Omental fat pad (tissue), 4 donors: ENCODE data around the gene OPN1MW. TPM values are rescaled to one million over a fixed set of nuclear protein-coding genes. Genes with fewer than 3 reads are reported as not detected.
"Not testable (repeated sequence)": the region's sequence is repeated elsewhere in the genome, so short reads cannot be mapped to it uniquely, and the experiment has no call there.

Experiments used
- ATAC-seq: fragments of 150-250 bp; one replicate; pipeline ENCODE4 v1.9.1; 2016; ENCODE audit warnings: mild to moderate bottlenecking, moderate library complexity; ENCODE audit not compliant: low FRiP score
- DNase-seq: peaks from one replicate; pipeline ENCODE4 v3.0.0-alpha.2; 2019; ENCODE audit warnings: low spot score
- total RNA-seq, 4 donors: library from RNA; depleted of rRNA; stranded (reverse); fragments of >200 nt; gene quantifications; one replicate each; pipeline ENCODE4 v1.1.0, GENCODE V29; 2016
- TF ChIP-seq, protein P1 (sequence below), 3 donors: fragments of 450-650 bp; IDR thresholded peaks; one replicate each; pipeline ENCODE4 v1.5.1; 2016 to 2017; ENCODE audit warnings: antibody characterized with exemption in 3 of 3, mild to moderate bottlenecking in 3 of 3, moderate library complexity in 2 of 3

Gene OPN1MW
- total RNA-seq, 4 donors from 2014 or later, result not detected

DNA sequence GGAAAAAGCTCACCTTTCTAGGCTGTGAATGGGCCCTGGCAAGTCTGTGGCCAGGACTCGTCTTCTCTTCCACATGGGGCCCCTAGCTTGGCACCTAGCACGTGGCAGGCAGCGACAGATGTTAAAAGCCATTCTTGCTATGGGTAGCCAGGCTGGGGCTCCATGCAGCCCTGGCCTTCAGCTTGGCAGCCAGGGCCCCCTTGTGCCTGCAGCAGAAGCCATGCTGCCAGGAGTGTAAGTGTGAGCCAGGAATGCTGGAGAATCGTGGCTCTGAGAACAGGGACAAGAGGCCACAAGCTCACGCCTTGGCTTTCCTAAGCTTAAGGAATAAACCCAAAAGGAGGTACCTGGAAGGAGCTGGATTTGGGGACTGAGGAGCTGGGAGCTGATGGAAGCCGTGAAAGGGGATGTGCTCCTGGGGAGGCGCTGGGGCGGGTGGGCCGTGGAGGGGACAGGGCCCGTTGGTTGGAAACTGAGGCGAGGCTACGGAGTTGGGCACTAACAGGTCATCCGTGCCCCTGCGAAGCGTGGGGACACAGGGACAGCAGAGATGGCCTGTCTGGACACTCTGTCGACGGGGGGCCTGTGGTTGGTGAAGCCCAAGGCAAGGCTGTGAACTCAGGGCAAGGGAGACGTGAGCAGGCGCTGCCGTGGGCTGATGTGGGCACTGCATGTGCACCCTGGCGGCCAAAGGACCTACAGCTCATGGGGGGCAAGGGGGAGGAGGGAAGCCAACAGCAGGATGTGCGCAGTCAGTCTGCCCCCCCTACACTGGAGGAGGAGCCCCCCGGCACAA lies 39.2 kb upstream of the OPN1MW start:
- no peak for DNase-seq
- TF ChIP-seq, protein P1, sequence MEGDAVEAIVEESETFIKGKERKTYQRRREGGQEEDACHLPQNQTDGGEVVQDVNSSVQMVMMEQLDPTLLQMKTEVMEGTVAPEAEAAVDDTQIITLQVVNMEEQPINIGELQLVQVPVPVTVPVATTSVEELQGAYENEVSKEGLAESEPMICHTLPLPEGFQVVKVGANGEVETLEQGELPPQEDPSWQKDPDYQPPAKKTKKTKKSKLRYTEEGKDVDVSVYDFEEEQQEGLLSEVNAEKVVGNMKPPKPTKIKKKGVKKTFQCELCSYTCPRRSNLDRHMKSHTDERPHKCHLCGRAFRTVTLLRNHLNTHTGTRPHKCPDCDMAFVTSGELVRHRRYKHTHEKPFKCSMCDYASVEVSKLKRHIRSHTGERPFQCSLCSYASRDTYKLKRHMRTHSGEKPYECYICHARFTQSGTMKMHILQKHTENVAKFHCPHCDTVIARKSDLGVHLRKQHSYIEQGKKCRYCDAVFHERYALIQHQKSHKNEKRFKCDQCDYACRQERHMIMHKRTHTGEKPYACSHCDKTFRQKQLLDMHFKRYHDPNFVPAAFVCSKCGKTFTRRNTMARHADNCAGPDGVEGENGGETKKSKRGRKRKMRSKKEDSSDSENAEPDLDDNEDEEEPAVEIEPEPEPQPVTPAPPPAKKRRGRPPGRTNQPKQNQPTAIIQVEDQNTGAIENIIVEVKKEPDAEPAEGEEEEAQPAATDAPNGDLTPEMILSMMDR (IDR thresholded peaks at IDR 0.05), result no peak
- no peak for ATAC-seq

DNA sequence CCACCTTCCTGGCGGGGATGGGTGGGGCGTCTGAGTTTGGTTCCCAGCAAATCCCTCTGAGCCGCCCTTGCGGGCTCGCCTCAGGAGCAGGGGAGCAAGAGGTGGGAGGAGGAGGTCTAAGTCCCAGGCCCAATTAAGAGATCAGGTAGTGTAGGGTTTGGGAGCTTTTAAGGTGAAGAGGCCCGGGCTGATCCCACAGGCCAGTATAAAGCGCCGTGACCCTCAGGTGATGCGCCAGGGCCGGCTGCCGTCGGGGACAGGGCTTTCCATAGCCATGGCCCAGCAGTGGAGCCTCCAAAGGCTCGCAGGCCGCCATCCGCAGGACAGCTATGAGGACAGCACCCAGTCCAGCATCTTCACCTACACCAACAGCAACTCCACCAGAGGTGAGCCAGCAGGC lies 38.4 kb upstream of the OPN1MW start, which contains the start of gene OPN1LW:
Gene OPN1LW (plus strand): TSS at position 234 of the 400 bp plus-strand sequence. CDS start 41 bp downstream, at position 275.
- not testable (repeated sequence) for DNase-seq, ATAC-seq

DNA sequence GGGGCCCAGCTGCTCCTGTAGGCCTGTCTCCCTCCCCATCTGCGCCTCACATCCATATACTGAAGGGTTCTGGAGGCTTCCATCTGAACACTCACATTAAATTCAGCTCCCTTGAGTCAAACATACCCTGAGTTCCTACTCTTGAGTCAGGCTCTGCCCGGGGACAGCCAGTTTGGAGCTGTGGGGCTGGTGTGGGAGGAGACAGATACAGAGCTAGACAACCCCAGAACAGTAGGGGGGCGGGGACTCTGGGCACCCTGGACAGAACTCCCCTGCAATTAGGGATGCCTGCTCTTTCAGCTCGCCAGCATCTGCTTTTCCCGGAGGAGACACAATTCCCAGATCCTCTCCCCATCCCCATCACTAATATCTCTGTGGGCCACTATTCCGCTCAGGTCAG lies 31.4 kb upstream of the OPN1MW start:
- ATAC-seq, DNase-seq: not testable (repeated sequence)

DNA sequence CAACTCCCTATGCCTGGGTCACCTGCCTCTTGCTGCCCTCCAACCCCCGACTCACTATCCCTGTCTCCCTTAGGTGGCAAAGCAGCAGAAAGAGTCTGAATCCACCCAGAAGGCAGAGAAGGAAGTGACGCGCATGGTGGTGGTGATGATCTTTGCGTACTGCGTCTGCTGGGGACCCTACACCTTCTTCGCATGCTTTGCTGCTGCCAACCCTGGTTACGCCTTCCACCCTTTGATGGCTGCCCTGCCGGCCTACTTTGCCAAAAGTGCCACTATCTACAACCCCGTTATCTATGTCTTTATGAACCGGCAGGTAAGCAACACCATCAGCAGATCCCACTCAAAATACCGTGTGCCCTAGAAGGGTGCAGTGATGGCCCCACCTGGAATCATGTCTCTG lies 26.2 kb upstream of the OPN1MW start:
- DNase-seq, ATAC-seq: not testable (repeated sequence)

DNA sequence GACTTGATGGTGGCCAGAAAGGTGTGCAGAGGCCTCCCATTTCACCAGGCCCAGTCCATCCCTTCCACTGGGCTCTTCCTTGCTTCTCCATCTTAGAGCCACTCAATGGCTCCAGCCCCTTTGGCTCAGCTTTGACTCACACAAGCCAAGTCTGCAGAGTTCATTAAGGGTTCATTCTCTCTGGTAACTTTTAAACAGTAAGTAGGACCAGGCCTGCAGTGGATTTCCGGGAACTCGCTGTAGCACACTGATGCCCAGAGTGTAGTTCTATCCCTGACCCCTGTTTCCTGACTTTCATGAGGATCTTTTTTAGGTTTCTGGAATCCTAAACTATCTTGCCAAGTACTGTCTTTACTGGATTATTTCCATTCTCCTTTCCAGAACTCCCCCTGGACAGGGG lies 25.2 kb upstream of the OPN1MW start:
- DNase-seq, result not testable (repeated sequence)
- ATAC-seq, result peak; percentile 41

DNA sequence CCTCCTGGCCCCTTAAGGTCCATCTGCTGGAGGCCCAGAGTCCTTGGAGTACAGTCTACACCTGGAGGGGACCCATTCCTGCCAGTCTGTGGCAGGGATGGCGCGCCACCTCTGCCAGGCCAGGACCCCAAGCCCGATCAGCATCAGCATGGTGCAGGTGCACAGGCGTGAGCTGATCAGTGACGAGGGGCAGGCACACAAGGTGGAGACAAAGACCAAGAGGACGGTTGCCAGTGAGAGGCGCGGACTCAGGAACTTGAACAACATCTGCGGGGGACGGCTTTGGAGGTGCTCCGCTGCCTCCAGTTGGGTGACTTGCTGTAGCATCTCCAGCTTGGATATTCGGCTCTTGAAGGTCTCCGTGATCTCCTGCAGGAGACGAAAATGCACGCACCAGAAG lies 23.1 kb upstream of the OPN1MW start:
- not testable (repeated sequence) for ATAC-seq, DNase-seq

- not testable (repeated sequence) for DNase-seq, ATAC-seq
Measured at GRCh38 chrX:154164902-154165301, 17.5 kb upstream of the OPN1MW start.

DNA sequence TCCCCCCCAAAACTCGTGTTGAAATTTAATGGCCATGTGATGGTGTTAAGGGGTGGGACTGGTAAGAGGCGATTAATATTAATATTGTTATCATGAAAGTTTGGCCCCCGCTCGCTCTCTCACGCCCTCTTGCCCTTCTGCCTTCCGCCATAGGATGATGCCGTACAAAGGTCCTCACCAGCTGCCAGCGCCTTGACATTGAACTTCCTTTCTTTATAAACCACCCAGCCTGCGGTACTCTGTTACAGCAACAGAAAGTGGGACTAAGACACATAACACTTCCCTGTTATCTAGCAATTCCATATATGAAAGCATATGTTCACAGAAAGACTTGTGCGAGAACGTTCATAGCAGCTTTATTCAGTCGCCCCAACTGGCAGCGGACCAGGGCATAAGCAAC lies 14.0 kb upstream of the OPN1MW start:
- ATAC-seq, DNase-seq: not testable (repeated sequence)

DNA sequence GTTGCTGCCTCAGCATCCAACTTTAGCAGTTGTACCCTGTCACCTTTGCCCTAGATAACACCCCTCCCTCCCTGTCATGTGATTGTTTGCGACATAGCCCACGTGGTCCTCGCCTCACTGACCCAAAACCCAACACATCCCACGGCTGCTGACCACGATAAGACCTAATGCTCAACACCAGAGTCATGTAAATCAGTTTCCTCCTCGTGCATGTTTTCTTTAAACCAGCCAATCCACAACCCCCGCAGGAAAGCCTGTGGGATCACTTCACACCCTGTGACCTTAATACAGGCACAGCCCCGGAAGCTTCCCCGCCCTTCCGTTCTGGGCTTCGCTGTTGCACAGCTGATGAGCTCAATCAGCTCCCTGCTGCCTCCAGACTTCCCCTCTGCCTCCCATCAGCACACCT lies 9.9 kb upstream of the OPN1MW start:
- not testable (repeated sequence) for DNase-seq
- ATAC-seq, result peak; percentile 88

GRCh38 chrX:154174356-154174755 lies 8.0 kb upstream of the OPN1MW start:
- not testable (repeated sequence) for DNase-seq, ATAC-seq

- ATAC-seq, DNase-seq: not testable (repeated sequence)
Measured at GRCh38 chrX:154183794-154184193, 1.4 kb downstream of the OPN1MW start.

DNA sequence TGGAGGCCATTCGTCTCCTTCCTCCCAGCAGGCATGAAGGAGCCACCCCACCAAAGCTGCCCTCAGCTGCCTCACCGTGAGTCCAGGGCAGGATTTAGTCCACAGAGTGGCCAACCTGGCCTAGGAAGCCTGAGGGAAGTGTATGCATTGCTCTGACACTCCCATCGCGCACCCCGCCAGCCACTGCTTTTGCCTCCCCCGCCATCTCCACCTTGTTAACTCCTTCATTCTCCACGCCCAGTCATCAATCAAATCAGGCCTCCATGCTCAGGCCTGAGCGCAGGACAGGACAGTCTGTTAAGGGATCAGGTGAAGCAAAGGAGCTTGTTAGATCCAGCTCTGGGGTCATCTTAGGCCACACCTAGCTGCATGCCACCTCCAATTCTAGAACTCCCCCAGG lies 10.4 kb downstream of the OPN1MW start:
- not testable (repeated sequence) for DNase-seq, ATAC-seq

DNA sequence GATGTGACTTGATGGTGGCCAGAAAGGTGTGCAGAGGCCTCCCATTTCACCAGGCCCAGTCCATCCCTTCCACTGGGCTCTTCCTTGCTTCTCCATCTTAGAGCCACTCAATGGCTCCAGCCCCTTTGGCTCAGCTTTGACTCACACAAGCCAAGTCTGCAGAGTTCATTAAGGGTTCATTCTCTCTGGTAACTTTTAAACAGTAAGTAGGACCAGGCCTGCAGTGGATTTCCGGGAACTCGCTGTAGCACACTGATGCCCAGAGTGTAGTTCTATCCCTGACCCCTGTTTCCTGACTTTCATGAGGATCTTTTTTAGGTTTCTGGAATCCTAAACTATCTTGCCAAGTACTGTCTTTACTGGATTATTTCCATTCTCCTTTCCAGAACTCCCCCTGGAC lies 11.9 kb downstream of the OPN1MW start:
- not testable (repeated sequence) for DNase-seq
- peak; percentile 53 for ATAC-seq

- ATAC-seq, result not testable (repeated sequence)
Measured at GRCh38 chrX:154196466-154196865, 14.1 kb downstream of the OPN1MW start.

GRCh38 chrX:154209670-154210418 lies 27.4 kb downstream of the OPN1MW start:
- DNase-seq, result not testable (repeated sequence)
- ATAC-seq, result peak; percentile 73

More at GRCh38 chrX:154196466-154196865, 14.1 kb downstream of the OPN1MW start:
- not testable (repeated sequence) for DNase-seq

GRCh38 chrX:154211057-154211456 lies 28.7 kb downstream of the OPN1MW start:
- peak; percentile 22 for DNase-seq
- ATAC-seq, result not testable (repeated sequence)

DNA sequence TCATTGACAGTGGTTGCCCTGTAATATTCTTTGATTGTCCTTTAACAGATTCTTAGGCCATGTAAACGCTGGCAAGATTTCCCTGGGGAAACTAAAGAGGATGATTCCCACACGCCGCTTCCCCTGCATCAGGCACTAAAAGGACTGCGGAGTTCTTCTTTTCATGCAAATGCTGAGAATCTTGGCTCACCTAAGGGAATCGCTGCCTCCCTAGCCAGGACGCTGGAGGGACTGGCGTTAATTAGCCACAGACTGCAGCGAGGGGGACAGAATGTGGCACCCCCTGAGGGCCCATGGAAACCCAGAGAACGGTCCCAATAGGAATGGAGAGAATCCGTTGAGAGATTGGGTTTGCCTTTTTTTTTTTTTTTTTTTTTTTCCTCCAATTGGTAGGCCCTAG lies 29.1 kb downstream of the OPN1MW start:
- ATAC-seq, DNase-seq: not testable (repeated sequence)

DNA sequence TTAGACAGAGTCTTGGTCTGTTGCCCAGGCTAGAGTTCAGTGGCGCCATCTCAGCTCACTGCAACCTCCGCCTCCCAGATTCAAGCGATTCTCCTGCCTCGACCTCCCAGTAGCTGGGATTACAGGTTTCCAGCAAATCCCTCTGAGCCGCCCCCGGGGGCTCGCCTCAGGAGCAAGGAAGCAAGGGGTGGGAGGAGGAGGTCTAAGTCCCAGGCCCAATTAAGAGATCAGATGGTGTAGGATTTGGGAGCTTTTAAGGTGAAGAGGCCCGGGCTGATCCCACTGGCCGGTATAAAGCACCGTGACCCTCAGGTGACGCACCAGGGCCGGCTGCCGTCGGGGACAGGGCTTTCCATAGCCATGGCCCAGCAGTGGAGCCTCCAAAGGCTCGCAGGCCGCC lies 37.1 kb downstream of the OPN1MW start, which contains the start of gene OPN1MW2:
Gene OPN1MW2 (plus strand): TSS at position 301 of the 400 bp plus-strand sequence. CDS start 60 bp downstream, at position 361.
- not testable (repeated sequence) for DNase-seq, ATAC-seq
